ENCODE results near the gene ZNF780B.

ZNF780B gene

GRCh38 chr19:40035996-40036395, 20.0 kb downstream of the ZNF780B start:
- H3K9me3 ChIP-seq (ENCODE audit: low read length), result peaks cover 43% of the 10 kb centered on the region
- no peaks in the 10 kb centered on the region for H3K79me2 ChIP-seq (ENCODE audit: insufficient read depth, low read length)

GRCh38 chr19:40033989-40034560, 22.0 kb downstream of the ZNF780B start:
- H3K9me3 ChIP-seq (ENCODE audit: low read length), result peaks cover 54% of the 10 kb centered on the region

More at GRCh38 chr19:40035996-40036395, 20.0 kb downstream of the ZNF780B start:
- Histone ChIP-seq H3K27me3 (ENCODE audit: insufficient read depth, low read length) (no peaks in the 10 kb centered on the region), H3K4me2 (ENCODE audit: low read length) (no peak overlapping the region), H4K20me1 (ENCODE audit: insufficient read depth, low read length) (no peaks in the 10 kb centered on the region), H3F3A (ENCODE audit: insufficient read depth, low read length) (no peaks in the 10 kb centered on the region), H3K36me3 (ENCODE audit: insufficient read depth, low read length) (peaks cover 19% of the 10 kb centered on the region), H3K4me3 (ENCODE audit: low read depth, low read length, poor library complexity, severe bottlenecking) (no peak overlapping the region), H3K9ac (ENCODE audit: low read length) (no peak overlapping the region), H2AFZ (ENCODE audit: low read length) (no peak overlapping the region), H3K27ac (ENCODE audit: low read depth, low read length, poor library complexity, severe bottlenecking) (no peak overlapping the region), H3K9me2 (ENCODE audit: low read depth, low read length) (no peaks in the 10 kb centered on the region), H3K4me1 (ENCODE audit: insufficient read depth, low read length, severe bottlenecking) (no peaks in the 10 kb centered on the region)
- TF ChIP-seq EZH2 (IDR thresholded peaks at IDR 0.05; ENCODE audit: borderline replicate concordance, low read length) (no peak), CTCF (IDR thresholded peaks at IDR 0.05; ENCODE audit: low read length) (no peak)

GRCh38 chr19:40026597-40026970, 29.4 kb downstream of the ZNF780B start:
- H3K79me2 ChIP-seq (ENCODE audit: insufficient read depth, low read length), result no peaks in the 10 kb centered on the region
- no peak overlapping the region for H3K9ac ChIP-seq (ENCODE audit: low read length)
- no peaks in the 10 kb centered on the region for H3K4me1 ChIP-seq (ENCODE audit: insufficient read depth, low read length, severe bottlenecking)
- peaks cover 46% of the 10 kb centered on the region for H3K9me3 ChIP-seq (ENCODE audit: low read length)
- no peak overlapping the region for H3K27ac ChIP-seq (ENCODE audit: low read depth, low read length, poor library complexity, severe bottlenecking)
- no peak overlapping the region for H2AFZ ChIP-seq (ENCODE audit: low read length)
- no peaks in the 10 kb centered on the region for H3K9me2 ChIP-seq (ENCODE audit: low read depth, low read length)
- H3K4me2 ChIP-seq (ENCODE audit: low read length), result no peak overlapping the region
- no peak overlapping the region for H3K4me3 ChIP-seq (ENCODE audit: low read depth, low read length, poor library complexity, severe bottlenecking)
- H3F3A ChIP-seq (ENCODE audit: insufficient read depth, low read length), result no peaks in the 10 kb centered on the region
- no peaks in the 10 kb centered on the region for H3K36me3 ChIP-seq (ENCODE audit: insufficient read depth, low read length)
- TF ChIP-seq EZH2 (IDR thresholded peaks at IDR 0.05; ENCODE audit: borderline replicate concordance, low read length), result no peak
- no peak for TF ChIP-seq CTCF (IDR thresholded peaks at IDR 0.05; ENCODE audit: low read length)
- no peaks in the 10 kb centered on the region for H4K20me1 ChIP-seq (ENCODE audit: insufficient read depth, low read length)
- H3K27me3 ChIP-seq (ENCODE audit: insufficient read depth, low read length), result no peaks in the 10 kb centered on the region

More at GRCh38 chr19:40033989-40034560, 22.0 kb downstream of the ZNF780B start:
- TF ChIP-seq EZH2 (IDR thresholded peaks at IDR 0.05; ENCODE audit: borderline replicate concordance, low read length) (no peak), CTCF (IDR thresholded peaks at IDR 0.05; ENCODE audit: low read length) (no peak)
- Histone ChIP-seq H4K20me1 (ENCODE audit: insufficient read depth, low read length) (no peaks in the 10 kb centered on the region), H3K9me2 (ENCODE audit: low read depth, low read length) (no peaks in the 10 kb centered on the region), H3K79me2 (ENCODE audit: insufficient read depth, low read length) (no peaks in the 10 kb centered on the region), H3K27ac (ENCODE audit: low read depth, low read length, poor library complexity, severe bottlenecking) (no peak overlapping the region), H3K9ac (ENCODE audit: low read length) (no peak overlapping the region), H3K4me1 (ENCODE audit: insufficient read depth, low read length, severe bottlenecking) (no peaks in the 10 kb centered on the region), H2AFZ (ENCODE audit: low read length) (no peak overlapping the region), H3K4me2 (ENCODE audit: low read length) (no peak overlapping the region), H3K36me3 (ENCODE audit: insufficient read depth, low read length) (peaks cover 19% of the 10 kb centered on the region), H3F3A (ENCODE audit: insufficient read depth, low read length) (no peaks in the 10 kb centered on the region), H3K27me3 (ENCODE audit: insufficient read depth, low read length) (no peaks in the 10 kb centered on the region), H3K4me3 (ENCODE audit: low read depth, low read length, poor library complexity, severe bottlenecking) (no peak overlapping the region)
